Breast epithelium (tissue), 4 donors: ENCODE measurements around the gene NUMA1. TPM values are rescaled to one million over a fixed set of nuclear protein-coding genes. Genes with fewer than 3 reads are reported as not detected.

Experiments used
- DNase-seq, 2 donors: peaks; one replicate each; pipeline ENCODE4 v3.0.0-alpha.2; 2019; ENCODE audit warnings: low spot score in 2 of 2
- H3K27ac ChIP-seq, 2 donors: fragments of 200-600 bp; sonication (generic) in 1 of 2; one replicate each; pipeline ENCODE4 v1.5.1; 2016 to 2019; ENCODE audit warnings: mild to moderate bottlenecking in 1 of 2
- H3K27me3 ChIP-seq, 2 donors: fragments of 200-600 bp; sonication (generic) in 1 of 2; one replicate each; pipeline versions ENCODE4 v1.5.1 to v1.6.0; 2017 to 2019; ENCODE audit warnings: control low read depth in 1 of 2, mild to moderate bottlenecking in 1 of 2
- H3K36me3 ChIP-seq: fragments of 200-600 bp; one replicate; pipeline ENCODE4 v1.5.1; 2019
- H3K4me1 ChIP-seq, 2 donors: fragments of 200-600 bp; sonication (generic); one replicate each; pipeline ENCODE4 v1.5.1; 2016 to 2019; ENCODE audit warnings: control low read depth in 1 of 2
- H3K4me3 ChIP-seq, 3 donors: fragments of 200-600 bp; sonication (generic); 1 replicate in 2 of 3; 2 replicates in 1 of 3; pipeline ENCODE4 v1.5.1; 2016 to 2019; ENCODE audit warnings: mild to moderate bottlenecking in 3 of 3, moderate library complexity in 2 of 3
- H3K9me3 ChIP-seq, 2 donors: fragments of 200-600 bp; sonication (generic) in 1 of 2; one replicate each; pipeline ENCODE4 v1.5.1; 2016 to 2019; ENCODE audit warnings: control low read depth in 1 of 2
- POLR2A ChIP-seq: fragments of 450-650 bp; IDR thresholded peaks from one replicate; pipeline ENCODE4 v1.6.1; 2016; ENCODE audit warnings: antibody characterized with exemption, mild to moderate bottlenecking, moderate library complexity
- POLR2AphosphoS5 ChIP-seq, 3 donors: sonication (generic); formaldehyde crosslinking; IDR thresholded peaks; one replicate each; pipeline ENCODE4 v1.6.1; 2017; ENCODE audit warnings: antibody characterized with exemption in 3 of 3
- intact Hi-C: fragments of 100-400 bp; cut with DNase I; formaldehyde crosslinking; loops from one replicate; pipeline ENCODE4 v1.15.1; 2023; ENCODE audit warnings: low total_unique reads
- total RNA-seq, 3 donors: library from RNA; depleted of rRNA; stranded (reverse); fragments of >200 nt; gene quantifications; one replicate each; pipeline ENCODE4 v1.1.0, GENCODE V29; 2016
- TF ChIP-seq, protein P1 (sequence below), 3 donors: fragments of 450-650 bp; IDR thresholded peaks; one replicate each; pipeline ENCODE4 v1.5.1; 2016 to 2017; ENCODE audit warnings: antibody characterized with exemption in 3 of 3, mild to moderate bottlenecking in 3 of 3, moderate library complexity in 3 of 3

NUMA1 gene
- total RNA-seq, 3 donors from 2014 or later, result 240 to 412 (median 283) TPM

DNA sequence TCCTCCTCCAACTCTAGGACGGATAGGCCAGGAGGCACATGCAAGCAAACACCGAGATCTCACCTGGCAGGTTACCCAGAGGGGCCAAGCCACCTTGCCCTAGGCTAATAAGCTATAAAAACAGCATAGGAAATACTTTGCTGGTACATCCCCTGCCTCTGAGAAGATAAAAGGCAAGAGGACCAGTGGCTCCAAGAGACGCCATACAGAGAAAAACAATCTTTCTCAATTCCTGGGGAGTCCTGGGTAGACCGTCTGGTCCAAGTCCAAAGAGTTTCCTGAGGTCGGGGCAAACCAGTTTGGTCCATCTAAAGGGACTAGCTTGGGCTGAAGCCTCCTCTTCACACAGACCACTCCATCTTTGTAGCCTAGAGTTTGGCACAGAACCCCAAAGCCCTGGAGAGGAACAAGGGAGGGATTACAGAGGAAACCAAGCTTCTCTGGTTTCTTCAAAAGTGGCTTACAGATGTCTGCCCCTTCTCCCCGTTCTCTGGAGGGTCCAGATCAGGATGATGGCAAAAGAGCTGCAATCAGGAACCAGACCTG is 40.4 kb downstream of the NUMA1 start:
- Histone ChIP-seq H3K27me3 (no peaks in the 10 kb centered on the region), H3K4me3 (peak overlapping the region; percentile 56 to 71 (median 68)), H3K36me3 (no peaks in the 10 kb centered on the region), H3K4me1 (peaks cover 4 to 21% of the 10 kb centered on the region in 2 donors), H3K9me3 (no peaks in the 10 kb centered on the region), H3K27ac (peak overlapping the region; percentile 99)
- intact Hi-C loops, result no loop called here
- TF ChIP-seq POLR2A (no peak), POLR2AphosphoS5 (IDR thresholded peaks at IDR 0.05) (no peak)
- TF ChIP-seq, protein P1, sequence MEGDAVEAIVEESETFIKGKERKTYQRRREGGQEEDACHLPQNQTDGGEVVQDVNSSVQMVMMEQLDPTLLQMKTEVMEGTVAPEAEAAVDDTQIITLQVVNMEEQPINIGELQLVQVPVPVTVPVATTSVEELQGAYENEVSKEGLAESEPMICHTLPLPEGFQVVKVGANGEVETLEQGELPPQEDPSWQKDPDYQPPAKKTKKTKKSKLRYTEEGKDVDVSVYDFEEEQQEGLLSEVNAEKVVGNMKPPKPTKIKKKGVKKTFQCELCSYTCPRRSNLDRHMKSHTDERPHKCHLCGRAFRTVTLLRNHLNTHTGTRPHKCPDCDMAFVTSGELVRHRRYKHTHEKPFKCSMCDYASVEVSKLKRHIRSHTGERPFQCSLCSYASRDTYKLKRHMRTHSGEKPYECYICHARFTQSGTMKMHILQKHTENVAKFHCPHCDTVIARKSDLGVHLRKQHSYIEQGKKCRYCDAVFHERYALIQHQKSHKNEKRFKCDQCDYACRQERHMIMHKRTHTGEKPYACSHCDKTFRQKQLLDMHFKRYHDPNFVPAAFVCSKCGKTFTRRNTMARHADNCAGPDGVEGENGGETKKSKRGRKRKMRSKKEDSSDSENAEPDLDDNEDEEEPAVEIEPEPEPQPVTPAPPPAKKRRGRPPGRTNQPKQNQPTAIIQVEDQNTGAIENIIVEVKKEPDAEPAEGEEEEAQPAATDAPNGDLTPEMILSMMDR (IDR thresholded peaks at IDR 0.05), result no peak
- DNase-seq, result peak in 1 of 2 donors; percentile 39

DNA sequence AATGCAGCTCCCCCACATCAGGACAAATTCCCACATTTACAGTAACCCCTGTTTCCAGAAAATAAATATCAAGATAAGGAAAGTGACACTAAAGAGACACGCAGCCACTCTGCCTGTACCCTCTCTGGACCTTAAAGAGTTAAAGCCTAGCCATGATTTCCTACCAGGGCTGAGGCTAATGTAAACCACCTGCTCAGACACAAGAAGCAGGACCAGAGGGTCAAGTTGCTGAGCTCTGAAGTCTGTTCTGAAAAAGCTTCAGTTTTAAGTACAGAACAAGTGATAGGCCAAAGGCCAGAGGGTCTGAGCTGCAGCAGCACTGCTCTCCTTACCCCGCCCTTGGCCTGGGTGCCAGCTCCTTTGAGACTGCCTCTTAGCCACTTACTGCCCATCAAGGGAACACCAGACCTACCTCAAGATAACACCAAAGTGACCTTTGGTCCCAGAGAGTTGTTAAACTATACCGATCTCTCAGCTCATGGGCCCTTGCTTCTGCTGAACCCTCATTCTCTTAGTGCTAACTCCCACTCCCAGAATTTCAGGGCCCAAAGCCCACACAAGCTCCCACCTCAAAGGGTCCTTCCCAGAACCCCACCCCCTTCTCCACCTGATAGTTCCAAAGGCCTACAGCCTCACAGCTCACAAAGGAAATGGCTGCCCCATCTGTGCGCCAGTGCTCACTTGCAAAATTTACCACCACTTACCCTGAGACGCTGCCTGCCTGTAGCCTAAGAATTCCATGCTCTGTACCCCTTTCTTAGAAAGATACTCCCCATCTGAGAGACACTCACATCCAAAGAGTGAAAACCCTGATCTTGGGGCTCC is 41.1 kb downstream of the NUMA1 start:
- TF ChIP-seq POLR2AphosphoS5 (IDR thresholded peaks at IDR 0.05) (no peak), POLR2A (no peak)
- TF ChIP-seq, protein P1 (IDR thresholded peaks at IDR 0.05), result no peak
- Histone ChIP-seq H3K4me1 (peaks cover 4 to 21% of the 10 kb centered on the region in 2 donors), H3K27ac (peak overlapping the region; percentile 99), H3K36me3 (no peaks in the 10 kb centered on the region), H3K4me3 (peak overlapping the region; percentile 56 to 71 (median 68)), H3K9me3 (no peaks in the 10 kb centered on the region), H3K27me3 (no peaks in the 10 kb centered on the region)
- intact Hi-C loops, result no loop called here
- DNase-seq, result no peak

DNA sequence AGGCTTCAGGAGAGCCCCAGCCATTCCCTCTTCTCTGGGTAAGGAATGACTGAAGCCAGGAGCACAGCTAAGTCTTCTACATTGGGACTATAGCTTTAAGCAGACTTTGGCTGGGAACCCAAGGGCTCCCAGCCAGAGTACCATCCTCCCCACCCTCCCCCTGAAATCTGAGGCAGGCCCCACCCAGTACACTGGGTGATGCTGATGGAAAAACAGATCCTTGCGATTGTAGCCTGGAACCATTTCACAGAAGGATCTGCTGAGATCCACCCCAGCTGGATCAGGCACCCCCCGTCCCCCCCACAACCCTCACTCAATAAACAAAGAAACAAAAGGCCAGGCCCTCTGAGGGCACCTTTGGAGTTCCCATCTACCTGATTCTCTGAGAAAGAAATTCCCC is 41.9 kb downstream of the NUMA1 start:
- no peaks in the 10 kb centered on the region for H3K27me3 ChIP-seq
- intact Hi-C loops, result no loop called here
- H3K27ac ChIP-seq, result peak overlapping the region; percentile 99
- no peaks in the 10 kb centered on the region for H3K36me3 ChIP-seq
- TF ChIP-seq POLR2A (no peak), POLR2AphosphoS5 (IDR thresholded peaks at IDR 0.05) (peak; percentile 27 to 59 (median 34))
- H3K4me1 ChIP-seq, result peaks cover 4 to 21% of the 10 kb centered on the region in 2 donors
- peak overlapping the region; percentile 56 to 71 (median 68) for H3K4me3 ChIP-seq
- H3K9me3 ChIP-seq, result no peaks in the 10 kb centered on the region
- peak; percentile 58 to 65 for DNase-seq

DNA sequence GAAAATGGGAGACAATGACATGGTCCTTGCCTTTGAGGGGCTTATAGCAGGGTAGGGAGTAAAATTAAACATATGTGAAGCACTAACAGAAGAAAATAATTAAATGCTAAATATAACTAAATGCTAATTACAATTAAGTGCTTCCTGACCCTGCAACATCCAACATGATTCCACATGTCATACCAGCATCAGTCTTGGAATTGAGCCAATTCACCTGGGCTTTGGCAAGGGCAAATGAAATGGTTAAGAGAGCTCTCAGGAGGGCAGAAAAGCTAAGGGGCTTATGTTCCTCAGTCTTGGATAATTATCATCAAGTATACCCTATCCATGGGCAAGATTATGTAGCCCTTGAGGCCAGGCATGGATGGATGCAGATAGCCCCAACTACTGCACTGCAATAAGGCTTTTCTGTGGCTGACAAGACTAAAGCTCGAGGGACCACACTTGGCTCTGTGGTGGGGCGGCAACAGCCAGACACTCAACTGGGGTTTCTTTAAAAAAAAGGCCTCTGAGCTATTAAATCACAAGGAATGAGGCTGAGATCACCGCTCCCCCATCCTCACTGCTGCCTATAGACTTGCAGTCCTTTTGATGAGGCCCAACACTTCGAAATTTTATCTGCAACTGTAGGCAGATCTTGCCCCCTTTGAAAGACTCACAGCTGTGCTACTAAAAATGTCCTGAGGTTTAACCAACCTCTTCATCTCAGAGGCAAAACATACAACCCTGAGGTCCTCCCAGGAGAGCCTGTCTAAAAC is 42.6 kb downstream of the NUMA1 start:
- TF ChIP-seq POLR2AphosphoS5 (IDR thresholded peaks at IDR 0.05), result no peak
- TF ChIP-seq, protein P1 (IDR thresholded peaks at IDR 0.05), result no peak
- Histone ChIP-seq H3K27me3 (no peaks in the 10 kb centered on the region), H3K4me3 (peak overlapping the region; percentile 56 to 71 (median 68)), H3K36me3 (peaks cover 3% of the 10 kb centered on the region), H3K4me1 (peaks cover 2 to 21% of the 10 kb centered on the region in 2 donors), H3K9me3 (no peaks in the 10 kb centered on the region), H3K27ac (peak overlapping the region; percentile 99)
- DNase-seq, result no peak
- intact Hi-C loops, result no loop called here

DNA sequence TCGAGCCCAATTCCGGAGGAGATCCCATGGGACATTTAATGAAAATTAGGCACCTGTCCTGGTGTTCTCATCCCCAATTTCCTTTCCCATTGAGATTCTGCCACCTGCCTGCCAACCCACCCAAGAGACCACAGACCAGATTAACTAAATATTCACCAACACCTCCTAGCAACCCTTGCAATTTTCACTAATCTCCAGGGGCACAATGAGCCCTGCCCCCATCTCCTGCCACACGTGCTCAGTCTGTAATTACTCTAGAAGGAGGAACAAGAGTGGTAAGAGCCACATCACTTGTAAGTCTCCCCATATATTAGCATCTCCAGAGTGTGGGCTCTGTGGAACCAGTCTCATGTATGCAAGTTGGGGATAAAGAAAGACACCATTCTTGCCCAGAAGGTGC is 43.7 kb downstream of the NUMA1 start:
- intact Hi-C loops, result no loop called here

More for the DNA sequence above, 43.7 kb downstream of the NUMA1 start:
- peaks cover 3% of the 10 kb centered on the region for H3K36me3 ChIP-seq
- H3K27me3 ChIP-seq, result no peaks in the 10 kb centered on the region
- H3K4me3 ChIP-seq, result peak overlapping the region in 1 of 3 donors; percentile 38
- no peaks in the 10 kb centered on the region for H3K9me3 ChIP-seq
- H3K4me1 ChIP-seq, result peaks cover 0 to 14% of the 10 kb centered on the region in 2 donors
- peak overlapping the region in 1 of 2 donors; percentile 21 for H3K27ac ChIP-seq
- DNase-seq, result no peak
- TF ChIP-seq POLR2AphosphoS5 (IDR thresholded peaks at IDR 0.05) (no peak), POLR2A (no peak)
- TF ChIP-seq, protein P1 (IDR thresholded peaks at IDR 0.05), result no peak
